ENCODE results near the gene FGD1. TPM values are rescaled to one million over a fixed set of nuclear protein-coding genes. Genes with fewer than 3 reads are reported as not detected.
A peak's percentile ranks its signal among the peaks of the same experiment; 100 is the strongest.

The FGD1 gene
- total RNA-seq, 1 donor from 2014 or later, result 8.8 TPM

GRCh38 chrX:54509400-54509799 is 13.4 kb upstream of the FGD1 start:
- Histone ChIP-seq H3F3A (ENCODE audit: low read depth) (no peaks in the 10 kb centered on the region), H3K36me3 (no peaks in the 10 kb centered on the region), H3K27me3 (no peaks in the 10 kb centered on the region), H3K4me1 (no peaks in the 10 kb centered on the region), H3K27ac (no peak overlapping the region), H3K4me3 (no peak overlapping the region), H2AFZ (replicated peaks) (no peak overlapping the region), H4K20me1 (ENCODE audit: low read depth) (no peaks in the 10 kb centered on the region), H3K9me3 (ENCODE audit: low read depth) (no peaks in the 10 kb centered on the region), H3K4me2 (no peak overlapping the region), H3K9ac (no peak overlapping the region), H3K79me2 (ENCODE audit: low read depth) (no peaks in the 10 kb centered on the region)
- peaks cover 6% of the 10 kb centered on the region for H3K9me3 Mint-ChIP-seq
- H3K27me3 Mint-ChIP-seq (ENCODE audit: insufficient read depth, low read depth), result no peaks in the 10 kb centered on the region
- DNase-seq (ENCODE audit: low spot score), result no peak
- H3K27ac Mint-ChIP-seq, result no peak overlapping the region
- H3K4me1 Mint-ChIP-seq, result peaks cover 8% of the 10 kb centered on the region
- H3K36me3 Mint-ChIP-seq, result no peaks in the 10 kb centered on the region
- TF ChIP-seq EZH2 (IDR thresholded peaks at IDR 0.05) (no peak), EZH2phosphoT487 (IDR thresholded peaks at IDR 0.05) (no peak), CTCF (IDR thresholded peaks at IDR 0.05) (no peak)
- no peak overlapping the region for H3K4me3 Mint-ChIP-seq

GRCh38 chrX:54496936-54497335 is 902 bp upstream of the FGD1 start:
- peaks cover 2% of the 10 kb centered on the region for H3K36me3 Mint-ChIP-seq
- H3K9ac ChIP-seq, result no peak overlapping the region
- peaks cover 4% of the 10 kb centered on the region for H3K9me3 ChIP-seq (ENCODE audit: low read depth)
- no peak overlapping the region for H3K27ac ChIP-seq
- H3K9me3 Mint-ChIP-seq, result peaks cover 15% of the 10 kb centered on the region
- H2AFZ ChIP-seq (replicated peaks), result no peak overlapping the region
- H3F3A ChIP-seq (ENCODE audit: low read depth), result peaks cover 8% of the 10 kb centered on the region
- peaks cover 3% of the 10 kb centered on the region for H3K27me3 Mint-ChIP-seq (ENCODE audit: insufficient read depth, low read depth)
- DNase-seq (ENCODE audit: low spot score), result no peak
- no peaks in the 10 kb centered on the region for H3K27me3 ChIP-seq
- H3K4me1 ChIP-seq, result peaks cover 8% of the 10 kb centered on the region
- peaks cover 34% of the 10 kb centered on the region for H3K4me1 Mint-ChIP-seq
- H3K36me3 ChIP-seq, result no peaks in the 10 kb centered on the region
- peak overlapping the region; percentile 85 for H3K4me3 Mint-ChIP-seq
- peaks cover 17% of the 10 kb centered on the region for H4K20me1 ChIP-seq (ENCODE audit: low read depth)
- TF ChIP-seq CTCF (IDR thresholded peaks at IDR 0.05) (no peak), EZH2phosphoT487 (IDR thresholded peaks at IDR 0.05) (no peak), EZH2 (IDR thresholded peaks at IDR 0.05) (no peak)
- peak overlapping the region; percentile 31 for H3K4me2 ChIP-seq
- peaks cover 32% of the 10 kb centered on the region for H3K79me2 ChIP-seq (ENCODE audit: low read depth)
- peak overlapping the region; percentile 48 for H3K27ac Mint-ChIP-seq
- H3K4me3 ChIP-seq, result no peak overlapping the region

GRCh38 chrX:54496517-54496852 is 451 bp upstream of the FGD1 start:
- Histone ChIP-seq H3F3A (ENCODE audit: low read depth) (peaks cover 8% of the 10 kb centered on the region), H3K4me2 (peak overlapping the region; percentile 76), H3K27ac (no peak overlapping the region), H3K4me1 (peaks cover 8% of the 10 kb centered on the region), H3K36me3 (no peaks in the 10 kb centered on the region), H4K20me1 (ENCODE audit: low read depth) (peaks cover 17% of the 10 kb centered on the region), H3K27me3 (no peaks in the 10 kb centered on the region), H2AFZ (replicated peaks) (peak overlapping the region; percentile 42), H3K9me3 (ENCODE audit: low read depth) (peaks cover 2% of the 10 kb centered on the region), H3K79me2 (ENCODE audit: low read depth) (peaks cover 36% of the 10 kb centered on the region), H3K9ac (no peak overlapping the region), H3K4me3 (peak overlapping the region; percentile 66)
- no peak for TF ChIP-seq CTCF (IDR thresholded peaks at IDR 0.05)
- TF ChIP-seq EZH2 (IDR thresholded peaks at IDR 0.05), result no peak
- TF ChIP-seq EZH2phosphoT487 (IDR thresholded peaks at IDR 0.05), result no peak
- Mint-ChIP-seq H3K36me3 (peaks cover 4% of the 10 kb centered on the region), H3K27me3 (ENCODE audit: insufficient read depth, low read depth) (peaks cover 3% of the 10 kb centered on the region), H3K4me1 (peaks cover 36% of the 10 kb centered on the region), H3K9me3 (peaks cover 17% of the 10 kb centered on the region), H3K27ac (peak overlapping the region; percentile 58), H3K4me3 (peak overlapping the region; percentile 85)
- DNase-seq (ENCODE audit: low spot score), result no peak

All from neural progenitor cell (in vitro differentiated cells).